ENCODE results near the gene RANBP2. TPM values are rescaled to one million over a fixed set of nuclear protein-coding genes. Genes with fewer than 3 reads are reported as not detected.
"Not testable (repeated sequence)": the region's sequence is repeated elsewhere in the genome, so short reads cannot be mapped to it uniquely, and the experiment has no call there.

Gene RANBP2
- total RNA-seq, 4 donors from 2014 or later = 58.8 to 72.5 (median 68.3) TPM

DNA sequence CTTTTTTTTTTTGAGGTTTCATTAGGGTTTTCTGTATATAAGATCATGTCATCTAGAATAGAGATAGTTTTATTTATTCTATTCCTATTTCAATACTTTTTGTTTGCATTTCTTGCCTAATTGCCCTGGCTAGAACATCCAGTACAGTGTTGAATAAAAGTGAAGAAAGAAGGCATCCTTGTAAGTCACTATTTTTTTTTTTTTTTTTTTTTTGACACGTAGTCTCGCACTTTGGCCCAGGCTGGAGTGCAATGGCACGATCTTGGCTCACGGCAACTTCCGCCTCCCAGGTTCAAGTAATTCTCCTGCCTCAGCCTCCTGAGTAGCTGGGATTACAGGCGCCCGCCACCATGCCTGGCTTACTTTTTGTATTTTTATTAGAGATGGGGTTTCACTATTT, 27.8 kb upstream of the RANBP2 start:
- no peak for TF ChIP-seq EP300 (IDR thresholded peaks at IDR 0.05)
- TF ChIP-seq POLR2A (IDR thresholded peaks at IDR 0.05; ENCODE audit: low read depth) = no peak
- TF ChIP-seq, protein P1, sequence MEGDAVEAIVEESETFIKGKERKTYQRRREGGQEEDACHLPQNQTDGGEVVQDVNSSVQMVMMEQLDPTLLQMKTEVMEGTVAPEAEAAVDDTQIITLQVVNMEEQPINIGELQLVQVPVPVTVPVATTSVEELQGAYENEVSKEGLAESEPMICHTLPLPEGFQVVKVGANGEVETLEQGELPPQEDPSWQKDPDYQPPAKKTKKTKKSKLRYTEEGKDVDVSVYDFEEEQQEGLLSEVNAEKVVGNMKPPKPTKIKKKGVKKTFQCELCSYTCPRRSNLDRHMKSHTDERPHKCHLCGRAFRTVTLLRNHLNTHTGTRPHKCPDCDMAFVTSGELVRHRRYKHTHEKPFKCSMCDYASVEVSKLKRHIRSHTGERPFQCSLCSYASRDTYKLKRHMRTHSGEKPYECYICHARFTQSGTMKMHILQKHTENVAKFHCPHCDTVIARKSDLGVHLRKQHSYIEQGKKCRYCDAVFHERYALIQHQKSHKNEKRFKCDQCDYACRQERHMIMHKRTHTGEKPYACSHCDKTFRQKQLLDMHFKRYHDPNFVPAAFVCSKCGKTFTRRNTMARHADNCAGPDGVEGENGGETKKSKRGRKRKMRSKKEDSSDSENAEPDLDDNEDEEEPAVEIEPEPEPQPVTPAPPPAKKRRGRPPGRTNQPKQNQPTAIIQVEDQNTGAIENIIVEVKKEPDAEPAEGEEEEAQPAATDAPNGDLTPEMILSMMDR (IDR thresholded peaks at IDR 0.05) = no peak
- TF ChIP-seq POLR2AphosphoS5 (IDR thresholded peaks at IDR 0.05) = no peak
- DNase-seq (ENCODE audit: extremely low spot score) = no peak
- H3K4me1 ChIP-seq = peaks cover 0 to 14% (median 0%) of the 10 kb centered on the region in 4 donors
- intact Hi-C loops (cut with DNase I) = no loop called here
- H3K4me3 ChIP-seq = no peak overlapping the region
- H3K27me3 ChIP-seq = no peaks in the 10 kb centered on the region
- 96% methylated on average over 7 of the region's 7 CpGs for WGBS
- H3K9me3 ChIP-seq = no peaks in the 10 kb centered on the region
- H3K27ac ChIP-seq (replicated peaks in 1 of 4) = no peak overlapping the region
- H3K36me3 ChIP-seq = no peaks in the 10 kb centered on the region

DNA sequence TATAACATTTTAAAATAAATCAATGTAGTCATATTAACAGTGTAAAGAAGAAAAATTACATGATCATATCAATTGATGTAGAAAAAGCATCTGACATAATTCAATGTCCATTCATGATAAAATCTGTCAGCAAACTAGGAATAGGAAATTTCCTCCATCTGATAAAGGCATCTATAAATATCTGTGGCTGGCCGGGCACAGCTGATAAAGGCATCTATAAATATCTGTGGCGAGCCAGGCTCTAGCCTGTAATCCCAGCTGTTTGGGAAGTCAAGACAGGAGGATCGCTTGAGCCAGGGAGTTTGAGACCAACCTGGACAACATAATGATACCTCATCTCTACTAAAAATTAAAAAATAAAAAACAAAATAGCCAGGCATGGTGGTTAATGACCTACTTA, 18.1 kb upstream of the RANBP2 start:
- whole genome bisulfite sequencing = 66% methylated on average over 3 of the region's 3 CpGs
- no peak overlapping the region for H3K4me3 ChIP-seq
- H3K27me3 ChIP-seq = no peaks in the 10 kb centered on the region
- H3K36me3 ChIP-seq = no peaks in the 10 kb centered on the region
- no peak for DNase-seq (ENCODE audit: extremely low spot score)
- H3K4me1 ChIP-seq = peaks cover 0 to 3% (median 0%) of the 10 kb centered on the region in 4 donors
- no peak overlapping the region for H3K27ac ChIP-seq (replicated peaks in 1 of 4)
- intact Hi-C loops (cut with DNase I) = no loop called here
- H3K9me3 ChIP-seq = no peaks in the 10 kb centered on the region
- TF ChIP-seq, protein P1 (IDR thresholded peaks at IDR 0.05) = no peak
- TF ChIP-seq EP300 (IDR thresholded peaks at IDR 0.05) (no peak), POLR2A (IDR thresholded peaks at IDR 0.05; ENCODE audit: low read depth) (no peak)

DNA sequence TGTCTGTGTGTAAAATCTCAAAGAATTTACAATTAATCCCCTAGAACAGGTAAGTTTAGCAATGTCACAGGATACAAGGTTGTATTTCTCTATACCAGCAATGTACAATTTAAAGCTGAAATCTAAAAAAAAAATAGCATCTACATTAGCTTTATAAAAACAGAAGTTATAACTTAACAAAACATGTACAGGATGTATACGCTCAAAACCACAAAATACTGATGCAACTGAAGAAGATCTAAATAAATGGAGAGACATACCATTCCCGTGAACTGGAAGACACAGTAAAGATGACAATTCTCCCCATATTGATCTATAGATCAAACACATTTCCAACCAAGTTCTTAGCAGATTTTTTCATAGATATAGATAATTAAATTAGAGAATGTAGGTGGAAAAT, 17.5 kb upstream of the RANBP2 start:
- Histone ChIP-seq H3K4me3 (no peak overlapping the region), H3K4me1 (peaks cover 0 to 3% (median 0%) of the 10 kb centered on the region in 4 donors), H3K27me3 (no peaks in the 10 kb centered on the region), H3K36me3 (no peaks in the 10 kb centered on the region), H3K27ac (replicated peaks in 1 of 4) (no peak overlapping the region), H3K9me3 (no peaks in the 10 kb centered on the region)
- DNase-seq (ENCODE audit: extremely low spot score) = no peak
- intact Hi-C loops (cut with DNase I) = no loop called here
- 80% methylated on average over 2 of the region's 2 CpGs for WGBS
- TF ChIP-seq, protein P1 (IDR thresholded peaks at IDR 0.05) = no peak

DNA sequence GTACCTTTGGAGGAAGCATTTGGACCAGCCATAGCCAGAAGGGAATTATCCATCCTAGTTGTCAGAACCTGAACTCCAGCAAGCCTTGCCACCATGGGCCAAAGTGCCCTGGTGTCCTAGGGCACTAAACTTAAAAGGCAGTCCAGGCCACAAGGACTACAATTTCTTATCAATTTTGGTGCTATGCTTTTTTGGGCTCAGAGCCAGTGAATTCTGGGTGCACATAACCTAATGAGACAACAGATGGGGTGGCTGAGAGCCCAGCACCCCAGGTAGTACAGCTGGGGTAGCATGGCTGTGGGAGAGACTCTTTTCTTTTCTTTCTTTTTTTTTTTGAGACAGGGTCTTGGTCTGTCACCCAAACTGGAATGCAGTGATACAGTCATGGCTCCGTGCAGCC, 14.4 kb upstream of the RANBP2 start:
- DNase-seq (ENCODE audit: extremely low spot score) = no peak
- H3K9me3 ChIP-seq = no peaks in the 10 kb centered on the region
- peaks cover 0 to 3% (median 0%) of the 10 kb centered on the region in 4 donors for H3K4me1 ChIP-seq
- H3K36me3 ChIP-seq = no peaks in the 10 kb centered on the region
- no peak overlapping the region for H3K4me3 ChIP-seq
- no peak overlapping the region for H3K27ac ChIP-seq (replicated peaks in 1 of 4)
- WGBS = 100% methylated on average over 1 of the region's 1 CpG
- TF ChIP-seq EP300 (IDR thresholded peaks at IDR 0.05) = no peak
- intact Hi-C loops (cut with DNase I) = no loop called here
- no peaks in the 10 kb centered on the region for H3K27me3 ChIP-seq

DNA sequence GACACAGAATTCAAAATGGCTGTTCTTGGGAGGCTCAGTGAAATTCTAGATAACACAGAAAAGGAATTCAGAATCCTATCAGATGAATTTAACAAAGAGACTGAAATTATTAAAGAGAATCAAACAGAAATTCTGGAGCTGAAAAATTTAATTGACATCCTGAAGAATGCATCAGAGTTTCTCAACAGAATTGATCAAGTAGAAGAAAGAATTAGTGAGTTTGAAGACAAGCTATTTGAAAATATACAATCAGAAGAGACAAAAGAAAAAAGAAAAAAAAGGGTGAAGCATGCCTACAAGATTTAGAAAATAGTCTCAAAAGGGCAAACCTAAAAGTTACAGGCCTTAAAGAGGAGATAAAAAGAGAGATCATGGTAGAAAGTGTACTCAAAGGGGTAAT, 12.0 kb upstream of the RANBP2 start:
- TF ChIP-seq, protein P1 (IDR thresholded peaks at IDR 0.05) = no peak
- TF ChIP-seq EP300 (IDR thresholded peaks at IDR 0.05) (no peak), POLR2AphosphoS5 (IDR thresholded peaks at IDR 0.05) (no peak), POLR2A (IDR thresholded peaks at IDR 0.05; ENCODE audit: low read depth) (no peak)
- Histone ChIP-seq H3K27ac (replicated peaks in 1 of 4) (no peak overlapping the region), H3K27me3 (no peaks in the 10 kb centered on the region), H3K4me3 (no peak overlapping the region), H3K4me1 (no peaks in the 10 kb centered on the region), H3K36me3 (no peaks in the 10 kb centered on the region), H3K9me3 (no peaks in the 10 kb centered on the region)
- intact Hi-C loops (cut with DNase I) = no loop called here
- DNase-seq (ENCODE audit: extremely low spot score) = no peak

DNA sequence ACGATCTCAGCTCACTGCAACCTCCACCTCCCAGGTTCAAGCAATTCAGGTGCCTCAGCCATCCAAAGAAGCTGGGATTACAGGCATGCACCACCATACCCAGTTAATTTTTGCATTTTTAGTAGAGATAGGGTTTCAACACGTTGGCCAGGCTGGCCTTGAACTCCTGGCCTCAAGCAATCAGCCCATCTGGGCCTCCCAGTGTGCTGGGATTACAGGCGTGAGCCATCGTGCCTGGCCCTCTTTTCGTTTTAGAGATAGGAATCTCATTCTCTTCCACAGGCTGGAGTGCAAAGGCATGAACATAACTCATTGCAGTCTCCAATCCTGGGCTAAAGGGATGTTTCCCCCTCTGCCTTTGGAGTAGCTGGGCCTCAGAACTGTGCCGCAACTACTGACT, 2.3 kb upstream of the RANBP2 start:
- intact Hi-C loops (cut with DNase I); H3K27me3 ChIP-seq; DNase-seq (ENCODE audit: extremely low spot score); H3K27ac ChIP-seq (replicated peaks in 1 of 4); H3K4me3 ChIP-seq; H3K9me3 ChIP-seq; H3K36me3 ChIP-seq: not testable (repeated sequence)
- 85% methylated on average over 6 of the region's 6 CpGs for WGBS
- peaks cover 9 to 23% (median 20%) of the 10 kb centered on the region in 4 donors for H3K4me1 ChIP-seq

DNA sequence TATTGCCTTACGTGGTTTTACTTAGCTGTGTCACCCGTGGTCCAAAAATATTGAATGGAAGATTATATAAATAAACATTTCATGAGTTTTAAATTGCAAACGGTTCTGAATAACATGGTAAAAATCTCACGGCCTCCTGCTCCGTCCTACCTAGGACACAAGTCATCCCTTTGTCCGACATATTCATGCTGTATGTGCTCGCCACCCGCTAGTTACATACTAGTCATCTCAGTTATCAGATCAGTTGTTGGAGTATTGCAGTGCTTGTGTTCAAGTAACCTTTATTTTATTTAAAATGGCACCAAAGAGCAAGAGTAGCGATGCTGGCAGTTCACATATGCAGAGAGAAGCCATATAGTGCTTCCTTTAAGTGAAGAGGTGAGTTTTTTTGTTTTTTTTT, 6.8 kb downstream of the RANBP2 start:
- DNase-seq (ENCODE audit: extremely low spot score); intact Hi-C loops (cut with DNase I); H3K27me3 ChIP-seq; H3K36me3 ChIP-seq; H3K4me3 ChIP-seq; H3K27ac ChIP-seq (replicated peaks in 1 of 4); H3K9me3 ChIP-seq: not testable (repeated sequence)
- H3K4me1 ChIP-seq = peaks cover 3 to 59% (median 40%) of the 10 kb centered on the region in 4 donors
- 62% methylated on average over 9 of the region's 9 CpGs for WGBS

DNA sequence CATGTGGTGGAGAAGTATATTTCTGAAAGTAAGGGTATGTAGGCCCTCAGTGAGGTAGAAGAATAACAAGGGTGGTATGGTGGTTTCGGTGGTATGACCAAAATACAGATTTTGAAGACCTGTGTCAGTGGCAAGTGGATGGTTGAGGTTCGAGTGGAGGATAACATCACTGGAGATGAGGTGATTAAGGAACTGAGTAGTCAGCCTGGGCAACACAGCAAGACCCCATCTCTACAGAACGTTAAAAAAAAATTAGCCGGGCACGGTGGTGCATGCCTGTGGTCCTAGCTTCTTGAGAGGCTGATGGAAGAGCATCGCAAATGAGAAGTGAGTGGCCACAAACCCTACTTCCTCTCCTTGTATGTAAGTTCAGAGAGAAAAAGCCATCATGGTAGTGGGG, 15.4 kb downstream of the RANBP2 start:
- H3K4me1 ChIP-seq; DNase-seq (ENCODE audit: extremely low spot score); H3K4me3 ChIP-seq; H3K27ac ChIP-seq (replicated peaks in 1 of 4); intact Hi-C loops (cut with DNase I); H3K9me3 ChIP-seq; H3K27me3 ChIP-seq: not testable (repeated sequence)
- WGBS = 98% methylated on average over 6 of the region's 6 CpGs
- H3K36me3 ChIP-seq = peaks cover 5 to 72% (median 33%) of the 10 kb centered on the region in 4 donors

DNA sequence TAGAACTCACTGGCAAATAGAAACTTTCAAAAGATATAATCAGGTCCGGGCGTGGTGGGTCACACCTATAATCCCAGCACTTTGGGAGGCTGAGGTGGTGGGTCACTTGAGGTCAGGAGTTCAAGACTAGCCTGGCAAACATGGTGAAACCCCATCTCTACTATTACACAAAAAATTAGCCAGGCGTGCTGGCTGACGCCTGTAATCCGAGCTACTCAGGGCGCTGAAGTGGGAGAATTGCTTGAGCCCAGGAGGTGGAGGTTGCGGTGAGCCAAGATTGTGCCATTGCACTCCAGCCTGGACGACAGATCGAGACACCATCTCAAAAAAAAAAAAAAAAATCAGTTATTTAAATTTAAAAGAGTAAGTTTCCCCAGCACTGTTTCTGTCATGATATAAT, 38.7 kb downstream of the RANBP2 start:
- H3K27ac ChIP-seq (replicated peaks in 1 of 4); H3K9me3 ChIP-seq; H3K27me3 ChIP-seq; intact Hi-C loops (cut with DNase I); DNase-seq (ENCODE audit: extremely low spot score); H3K4me3 ChIP-seq; H3K4me1 ChIP-seq: not testable (repeated sequence)
- H3K36me3 ChIP-seq = peaks cover 26 to 72% (median 41%) of the 10 kb centered on the region in 4 donors
- 93% methylated on average over 9 of the region's 9 CpGs for WGBS

Data from esophagus muscularis mucosa (tissue), 4 donors.